HEK293 (cell line): ENCODE data around the gene CYP27B1.

Source experiments
- CTCF ChIA-PET: fragments of 350-600 bp; formaldehyde crosslinking; extraction: SDS; loops from one replicate; lab custom pipeline; 2021; ENCODE audit warnings: antibody characterized with exemption; lab: Yijun Ruan, JAX
- POLR2A ChIA-PET: fragments of 300-600 bp; formaldehyde crosslinking; extraction: SDS; loops from one replicate; lab custom pipeline; 2020; ENCODE audit warnings: antibody characterized with exemption, inconsistent platforms; lab: Yijun Ruan, JAX
- H3K27ac ChIP-seq: fragments of 200-500 bp; sonication (Bioruptor generic); 2 replicates; pipeline ENCODE4 v1.5.1; 2014; ENCODE audit warnings: low read depth, low read length, control low read depth, inconsistent platforms; ENCODE audit errors: extremely low read depth
- H3K36me3 ChIP-seq, 2 experiments: fragments of 200-500 bp in 1 of 2; sonication (Bioruptor generic) in 1 of 2; 1 replicate in 1 of 2; 2 replicates in 1 of 2; pipeline ENCODE4 v1.5.1; 2014 to 2017; ENCODE audit warnings: inconsistent platforms in 2 of 2, low read length in 2 of 2; ENCODE audit not compliant: control insufficient read depth in 2 of 2, insufficient read depth in 1 of 2
- H3K4me1 ChIP-seq: fragments of 200-500 bp; sonication (Bioruptor generic); 2 replicates; pipeline ENCODE4 v1.5.1; 2014; ENCODE audit warnings: mild to moderate bottlenecking, low read length, inconsistent platforms; ENCODE audit not compliant: control insufficient read depth, insufficient read depth
- H3K4me3 ChIP-seq: 2 replicates; pipeline ENCODE4 v1.5.1; 2011; ENCODE audit warnings: low read depth, mild to moderate bottlenecking, control low read depth, low read length, moderate library complexity
- H3K9me3 ChIP-seq: fragments of 200-500 bp; sonication (Bioruptor generic); 2 replicates; pipeline ENCODE4 v1.5.1; 2014; ENCODE audit warnings: low read depth, low read length, inconsistent platforms; ENCODE audit not compliant: control insufficient read depth, insufficient read depth
- AEBP2 ChIP-seq: fragments of 450-650 bp; formaldehyde crosslinking; IDR thresholded peaks from 2 replicates; pipeline ENCODE4 v1.5.1; 2016; ENCODE audit warnings: missing biosample characterization, missing genetic modification characterization, borderline replicate concordance
- KLF10 ChIP-seq: fragments of 450-650 bp; IDR thresholded peaks from 2 replicates; pipeline ENCODE4 v1.5.1; 2018; ENCODE audit warnings: missing biosample characterization, mild to moderate bottlenecking, missing genetic modification characterization
- MYNN ChIP-seq: fragments of 450-650 bp; formaldehyde crosslinking; IDR thresholded peaks from 2 replicates; pipeline ENCODE4 v1.5.1; 2016; ENCODE audit warnings: missing biosample characterization, missing genetic modification characterization, borderline replicate concordance
- MZF1 ChIP-seq: fragments of 450-650 bp; formaldehyde crosslinking; IDR thresholded peaks from 2 replicates; pipeline ENCODE4 v1.5.1; 2017; ENCODE audit warnings: missing biosample characterization, missing genetic modification characterization, borderline replicate concordance
- TSHZ1 ChIP-seq: fragments of 450-650 bp; formaldehyde crosslinking; IDR thresholded peaks from 2 replicates; pipeline ENCODE4 v1.5.1; 2016; ENCODE audit warnings: missing biosample characterization, missing genetic modification characterization, borderline replicate concordance
- WT1 ChIP-seq: fragments of 450-650 bp; formaldehyde crosslinking; IDR thresholded peaks from 2 replicates; pipeline ENCODE4 v1.5.1; 2016; ENCODE audit warnings: missing biosample characterization, missing genetic modification characterization
- ZBTB7A ChIP-seq: fragments of 450-650 bp; formaldehyde crosslinking; IDR thresholded peaks from 2 replicates; pipeline ENCODE4 v1.5.1; 2016; ENCODE audit warnings: low read depth, missing biosample characterization, missing genetic modification characterization
- ZNF133 ChIP-seq: fragments of 450-650 bp; formaldehyde crosslinking; IDR thresholded peaks from 2 replicates; pipeline ENCODE4 v1.5.1; 2016; ENCODE audit warnings: missing biosample characterization, missing genetic modification characterization
- ZNF211 ChIP-seq: fragments of 450-650 bp; formaldehyde crosslinking; IDR thresholded peaks from 2 replicates; pipeline ENCODE4 v1.5.1; 2016; ENCODE audit warnings: low read depth, missing biosample characterization, missing genetic modification characterization
- ZNF239 ChIP-seq: fragments of 450-650 bp; formaldehyde crosslinking; IDR thresholded peaks from 2 replicates; pipeline ENCODE4 v1.5.1; 2016; ENCODE audit warnings: missing biosample characterization, missing genetic modification characterization
- ZNF266 ChIP-seq: fragments of 450-650 bp; formaldehyde crosslinking; IDR thresholded peaks from 2 replicates; pipeline ENCODE4 v1.5.1; 2016; ENCODE audit warnings: missing biosample characterization, missing genetic modification characterization, low read depth
- ZNF324 ChIP-seq: fragments of 450-650 bp; formaldehyde crosslinking; IDR thresholded peaks from 2 replicates; pipeline ENCODE4 v1.5.1; 2016; ENCODE audit warnings: missing biosample characterization, missing genetic modification characterization
- ZNF423 ChIP-seq: fragments of 450-650 bp; formaldehyde crosslinking; IDR thresholded peaks from 2 replicates; pipeline ENCODE4 v1.5.1; 2016; ENCODE audit warnings: missing biosample characterization, missing genetic modification characterization
- ZNF426 ChIP-seq: fragments of 450-650 bp; formaldehyde crosslinking; IDR thresholded peaks from 2 replicates; pipeline ENCODE4 v1.5.1; 2017; ENCODE audit warnings: missing biosample characterization, missing genetic modification characterization, mild to moderate bottlenecking, inconsistent platforms, moderate library complexity
- ZNF449 ChIP-seq: fragments of 450-650 bp; formaldehyde crosslinking; IDR thresholded peaks from 2 replicates; pipeline ENCODE4 v1.5.1; 2017; ENCODE audit warnings: missing biosample characterization, mild to moderate bottlenecking, missing genetic modification characterization, moderate library complexity
- ZNF488 ChIP-seq: fragments of 450-650 bp; formaldehyde crosslinking; IDR thresholded peaks from 2 replicates; pipeline ENCODE4 v1.5.1; 2016; ENCODE audit warnings: missing biosample characterization, missing genetic modification characterization
- ZNF513 ChIP-seq: fragments of 450-650 bp; IDR thresholded peaks from 2 replicates; pipeline ENCODE4 v1.5.1; 2018; ENCODE audit warnings: missing biosample characterization, missing genetic modification characterization
- ZNF600 ChIP-seq: fragments of 450-650 bp; formaldehyde crosslinking; IDR thresholded peaks from 2 replicates; pipeline ENCODE4 v1.5.1; 2016; ENCODE audit warnings: missing biosample characterization, missing genetic modification characterization
- ZNF701 ChIP-seq: fragments of 450-650 bp; formaldehyde crosslinking; IDR thresholded peaks from 2 replicates; pipeline ENCODE4 v1.5.1; 2016; ENCODE audit warnings: missing biosample characterization, missing genetic modification characterization
- ZNF76 ChIP-seq: fragments of 450-650 bp; formaldehyde crosslinking; IDR thresholded peaks from 2 replicates; pipeline ENCODE4; 2016; ENCODE audit warnings: low read depth, missing biosample characterization, missing genetic modification characterization, borderline replicate concordance
- ZXDB ChIP-seq: fragments of 450-650 bp; formaldehyde crosslinking; IDR thresholded peaks from 2 replicates; pipeline ENCODE4 v1.5.1; 2016; ENCODE audit warnings: missing biosample characterization, missing genetic modification characterization

The CYP27B1 gene

GRCh38 chr12:57717846-57718640 lies 48.8 kb downstream of the CYP27B1 start:
- Histone ChIP-seq H3K27ac (no peak overlapping the region), H3K4me1 (no peaks in the 10 kb centered on the region), H3K36me3 (peaks cover 14 to 62% of the 10 kb centered on the region in 2 experiments; a peak in 2 of 3 replicates), H3K4me3 (no peak overlapping the region), H3K9me3 (no peaks in the 10 kb centered on the region)
- CTCF ChIA-PET: interaction anchor here (0.7 to 1.0 kb wide), 2 partner anchors 11 to 86 kb away, joined by 3 read pairs; no protein-coding TSS in a partner anchor
- POLR2A ChIA-PET: interaction anchor here (0.7 kb wide), 1 partner anchor 8 kb away, joined by 3 read pairs; no protein-coding TSS in a partner anchor
- TF ChIP-seq ZNF513 (tag by site-specific recombination): peak; percentile 91
- TF ChIP-seq KLF10 (tag by site-specific recombination): no peak
- no peak for TF ChIP-seq ZNF239 (tag by site-specific recombination)

GRCh38 chr12:57717131-57717530 lies 49.7 kb downstream of the CYP27B1 start:
- Histone ChIP-seq H3K4me3 (no peak overlapping the region), H3K36me3 (peaks cover 14 to 65% of the 10 kb centered on the region in 2 experiments; a peak in 2 of 3 replicates), H3K9me3 (no peaks in the 10 kb centered on the region), H3K27ac (no peak overlapping the region), H3K4me1 (no peaks in the 10 kb centered on the region)
- ChIA-PET POLR2A (no interaction called here), CTCF (interaction anchor here (1.0 to 1.9 kb wide), 2 partner anchors 9 to 10 kb away, joined by 3 to 7 read pairs; no protein-coding TSS in a partner anchor)
- TF ChIP-seq ZNF211: no peak
- TF ChIP-seq ZNF449 (tag by site-specific recombination): no peak
- no peak for TF ChIP-seq ZNF600 (tag by site-specific recombination)
- TF ChIP-seq ZXDB (tag by site-specific recombination): no peak
- no peak for TF ChIP-seq WT1 (tag by site-specific recombination)
- TF ChIP-seq ZNF324 (tag by site-specific recombination): no peak
- TF ChIP-seq ZBTB7A (tag by site-specific recombination): no peak
- TF ChIP-seq MZF1 (tag by site-specific recombination): no peak

GRCh38 chr12:57716305-57716704 lies 50.6 kb downstream of the CYP27B1 start:
- POLR2A ChIA-PET: no interaction called here
- CTCF ChIA-PET: interaction anchor here (0.7 to 1.9 kb wide), 2 partner anchors 10 to 315 kb away, joined by 4 to 7 read pairs; no protein-coding TSS in a partner anchor
- no peak for TF ChIP-seq ZNF266 (tag by site-specific recombination)
- no peak for TF ChIP-seq ZNF426
- TF ChIP-seq ZNF488: no peak
- TF ChIP-seq ZNF701 (tag by site-specific recombination): no peak
- TF ChIP-seq ZNF76 (tag by site-specific recombination): no peak
- TF ChIP-seq AEBP2 (tag by site-specific recombination): no peak
- no peak for TF ChIP-seq ZNF133
- no peak for TF ChIP-seq KLF10 (tag by site-specific recombination)
- TF ChIP-seq MYNN (tag by site-specific recombination): no peak
- no peak for TF ChIP-seq TSHZ1 (tag by site-specific recombination)
- no peak for TF ChIP-seq ZNF423 (tag by site-specific recombination)

More at GRCh38 chr12:57716305-57716704, 50.6 kb downstream of the CYP27B1 start:
- H3K36me3 ChIP-seq: peaks cover 11 to 59% of the 10 kb centered on the region in 2 experiments; a peak in 2 of 3 replicates
- no peak overlapping the region for H3K27ac ChIP-seq
- H3K9me3 ChIP-seq: no peaks in the 10 kb centered on the region
- no peaks in the 10 kb centered on the region for H3K4me1 ChIP-seq
- H3K4me3 ChIP-seq: no peak overlapping the region
